Calu3 (cell line): Measurements from ENCODE around the gene NFATC1. TPM values are rescaled to one million over a fixed set of nuclear protein-coding genes. Genes with fewer than 3 reads are reported as not detected.

Experiments used
- BruUV-seq: library from RNA; stranded (reverse); fragments of 400-500 nt; replicated peaks from 2 replicates; lab custom pipeline; 2021; lab: Mats Ljungman, UMichigan
- CTCF ChIA-PET: fragments of 300-600 bp; sonication (Branson Sonifier 250); formaldehyde crosslinking; loops from one replicate; lab custom pipeline; 2022; ENCODE audit warnings: antibody characterized with exemption; lab: Charles Lee
- DNase-seq: peaks from one replicate; pipeline ENCODE4 v3.0.0; 2022
- H3K27ac Mint-ChIP-seq: one replicate; pipeline ENCODE4 v1.8.0; 2022; ENCODE audit warnings: mixed read lengths; ENCODE audit not compliant: unreplicated experiment
- H3K27me3 Mint-ChIP-seq: one replicate; pipeline ENCODE4 v1.8.0; 2022; ENCODE audit warnings: mixed read lengths; ENCODE audit not compliant: unreplicated experiment
- H3K36me3 Mint-ChIP-seq: one replicate; pipeline ENCODE4 v1.8.0; 2022; ENCODE audit warnings: mild to moderate bottlenecking, moderate library complexity, mixed read lengths; ENCODE audit not compliant: insufficient read depth, unreplicated experiment
- H3K4me1 Mint-ChIP-seq: one replicate; pipeline ENCODE4 v1.8.0; 2022; ENCODE audit warnings: mild to moderate bottlenecking, low read depth, mixed read lengths; ENCODE audit not compliant: unreplicated experiment
- H3K4me3 Mint-ChIP-seq: one replicate; pipeline ENCODE4 v1.8.0; 2022; ENCODE audit warnings: mild to moderate bottlenecking, low read depth, moderate library complexity, mixed read lengths; ENCODE audit not compliant: unreplicated experiment
- H3K9me3 Mint-ChIP-seq: one replicate; pipeline ENCODE4 v1.8.0; 2022; ENCODE audit warnings: low read depth, mixed read lengths; ENCODE audit not compliant: unreplicated experiment
- intact Hi-C: fragments of 100-400 bp; cut with micrococcal nuclease; formaldehyde crosslinking; loops from one replicate; pipeline ENCODE4 v1.10.0; 2022; ENCODE audit not compliant: unreplicated experiment
- total RNA-seq: library from RNA; stranded (reverse); gene quantifications from 2 replicates; pipeline ENCODE4 v1.2.3, GENCODE V29; 2022
- TF ChIP-seq, protein P1 (sequence below): fragments of 200-600 bp; IDR thresholded peaks from one replicate; pipeline ENCODE4 v1.8.0; 2022; ENCODE audit warnings: antibody characterized with exemption; ENCODE audit not compliant: unreplicated experiment

The NFATC1 gene
- total RNA-seq, 1 experiment from 2014 or later = 5.9 TPM

DNA sequence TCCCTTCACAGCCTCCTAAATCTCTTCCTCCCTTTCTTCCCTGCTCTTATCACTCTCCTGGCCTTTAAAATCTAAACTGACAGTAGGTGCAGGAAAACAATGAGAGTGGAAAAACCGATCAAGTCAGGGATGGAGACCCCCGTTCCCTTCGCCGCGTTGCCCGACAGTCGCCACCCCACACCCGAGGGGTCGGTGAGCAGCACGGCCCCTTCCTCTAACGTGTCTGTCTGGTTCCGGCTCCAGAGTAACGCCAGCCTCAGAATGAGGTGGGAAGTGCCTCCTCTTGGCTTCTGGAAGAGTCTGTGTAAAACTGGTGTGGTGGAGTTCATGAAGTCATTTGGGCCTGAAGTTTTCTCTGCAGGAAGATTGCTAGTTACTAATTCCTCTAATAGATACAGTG, 138.6 kb downstream of the NFATC1 start:
- Mint-ChIP-seq H3K4me1 (no peaks in the 10 kb centered on the region), H3K4me3 (no peak overlapping the region), H3K27me3 (no peaks in the 10 kb centered on the region), H3K27ac (no peak overlapping the region), H3K9me3 (peaks cover 8% of the 10 kb centered on the region), H3K36me3 (no peaks in the 10 kb centered on the region)
- intact Hi-C loops = no loop called here
- TF ChIP-seq, protein P1, sequence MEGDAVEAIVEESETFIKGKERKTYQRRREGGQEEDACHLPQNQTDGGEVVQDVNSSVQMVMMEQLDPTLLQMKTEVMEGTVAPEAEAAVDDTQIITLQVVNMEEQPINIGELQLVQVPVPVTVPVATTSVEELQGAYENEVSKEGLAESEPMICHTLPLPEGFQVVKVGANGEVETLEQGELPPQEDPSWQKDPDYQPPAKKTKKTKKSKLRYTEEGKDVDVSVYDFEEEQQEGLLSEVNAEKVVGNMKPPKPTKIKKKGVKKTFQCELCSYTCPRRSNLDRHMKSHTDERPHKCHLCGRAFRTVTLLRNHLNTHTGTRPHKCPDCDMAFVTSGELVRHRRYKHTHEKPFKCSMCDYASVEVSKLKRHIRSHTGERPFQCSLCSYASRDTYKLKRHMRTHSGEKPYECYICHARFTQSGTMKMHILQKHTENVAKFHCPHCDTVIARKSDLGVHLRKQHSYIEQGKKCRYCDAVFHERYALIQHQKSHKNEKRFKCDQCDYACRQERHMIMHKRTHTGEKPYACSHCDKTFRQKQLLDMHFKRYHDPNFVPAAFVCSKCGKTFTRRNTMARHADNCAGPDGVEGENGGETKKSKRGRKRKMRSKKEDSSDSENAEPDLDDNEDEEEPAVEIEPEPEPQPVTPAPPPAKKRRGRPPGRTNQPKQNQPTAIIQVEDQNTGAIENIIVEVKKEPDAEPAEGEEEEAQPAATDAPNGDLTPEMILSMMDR = no peak
- BruUV-seq = no TSS peak
- DNase-seq = no peak
- CTCF ChIA-PET = no interaction called here

DNA sequence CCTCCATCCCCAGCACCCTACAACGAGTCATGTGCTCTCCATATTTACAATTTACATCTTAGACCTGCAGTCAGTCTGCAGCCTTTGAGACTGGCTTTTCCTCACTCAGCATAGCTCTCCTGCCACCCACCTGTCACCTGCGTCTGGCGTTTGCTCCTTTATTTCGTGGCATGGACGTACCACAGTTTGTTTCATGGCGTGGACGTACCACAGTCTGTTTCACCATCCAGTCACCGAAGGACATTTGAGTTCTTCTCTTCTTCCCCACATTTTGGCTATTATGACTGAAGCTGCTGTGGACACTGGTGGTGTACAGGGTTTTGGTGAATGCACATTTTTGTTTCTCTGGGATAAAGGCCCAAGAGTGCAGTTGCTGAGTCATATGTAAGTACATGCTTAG, 142.0 kb downstream of the NFATC1 start:
- CTCF ChIA-PET = no interaction called here
- intact Hi-C loops = no loop called here
- BruUV-seq = no TSS peak
- H3K36me3 Mint-ChIP-seq = no peaks in the 10 kb centered on the region
- no peak overlapping the region for H3K27ac Mint-ChIP-seq
- TF ChIP-seq, protein P1 = no peak
- H3K4me3 Mint-ChIP-seq = no peak overlapping the region
- no peak for DNase-seq
- no peaks in the 10 kb centered on the region for H3K4me1 Mint-ChIP-seq
- H3K27me3 Mint-ChIP-seq = no peaks in the 10 kb centered on the region
- peaks cover 21% of the 10 kb centered on the region for H3K9me3 Mint-ChIP-seq

DNA sequence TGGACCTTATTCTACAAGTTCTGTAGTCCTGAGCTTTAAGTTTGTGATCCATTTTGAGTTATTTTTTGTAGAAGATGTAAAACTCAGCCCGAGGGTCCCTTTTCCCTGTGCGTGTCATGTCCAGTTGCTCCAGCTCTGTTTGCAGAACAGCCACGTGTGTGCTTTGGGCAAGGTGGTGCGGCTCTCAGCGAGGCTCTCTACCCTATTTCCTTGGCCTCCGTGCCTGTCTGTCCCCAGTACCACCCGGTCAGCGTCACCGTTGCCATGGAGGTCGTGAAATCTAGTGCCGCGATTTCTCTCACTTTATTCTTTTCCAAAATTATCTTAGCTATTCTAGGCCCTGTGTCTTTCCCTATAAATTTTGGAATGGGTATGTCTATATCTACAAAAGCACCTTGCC, 142.9 kb downstream of the NFATC1 start:
- Mint-ChIP-seq H3K27me3 (no peaks in the 10 kb centered on the region), H3K4me1 (no peaks in the 10 kb centered on the region), H3K27ac (no peak overlapping the region), H3K36me3 (no peaks in the 10 kb centered on the region), H3K4me3 (no peak overlapping the region), H3K9me3 (peaks cover 21% of the 10 kb centered on the region)
- TF ChIP-seq, protein P1 = no peak
- DNase-seq = no peak
- intact Hi-C loops = no loop called here
- CTCF ChIA-PET = no interaction called here
- no TSS peak for BruUV-seq

DNA sequence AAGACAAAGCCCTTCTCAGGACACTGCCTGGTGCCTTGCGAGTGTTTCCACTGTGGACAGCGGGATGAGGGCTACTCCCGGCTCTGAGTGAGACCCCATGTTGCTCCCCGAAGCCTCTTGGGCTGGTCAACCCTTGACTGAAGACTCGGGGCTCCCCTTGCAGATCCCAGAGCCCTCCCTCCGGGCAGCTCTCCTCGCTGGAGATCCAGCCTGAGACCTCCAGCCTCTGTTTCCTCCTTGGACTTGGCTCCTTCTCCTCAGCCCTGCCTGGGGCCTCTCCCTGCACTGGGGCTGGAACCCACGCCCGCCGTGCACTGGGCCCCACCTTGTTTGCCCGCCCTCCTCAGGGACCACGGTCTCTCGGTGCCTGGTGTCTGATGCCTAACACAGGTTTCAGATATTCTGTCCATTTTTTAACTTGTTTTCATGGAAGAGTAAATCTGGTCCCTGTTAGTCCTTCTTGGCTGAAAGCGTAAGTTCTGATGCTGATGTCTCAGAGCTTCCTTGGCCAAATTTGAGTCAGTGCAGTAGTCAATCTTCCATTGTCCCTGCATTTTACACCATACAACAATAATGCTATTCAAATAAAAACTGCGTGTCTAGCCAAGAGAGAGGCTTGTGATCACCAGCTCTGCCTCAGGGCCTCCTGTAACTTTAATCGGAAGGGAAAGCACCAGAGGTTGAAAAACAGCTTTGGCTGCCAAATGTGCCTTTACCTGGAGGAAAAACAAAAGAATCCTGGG, 144.6 kb downstream of the NFATC1 start:
- H3K27ac Mint-ChIP-seq = no peak overlapping the region
- peaks cover 7% of the 10 kb centered on the region for H3K27me3 Mint-ChIP-seq
- intact Hi-C loops = no loop called here
- peaks cover 21% of the 10 kb centered on the region for H3K9me3 Mint-ChIP-seq
- TF ChIP-seq, protein P1 = no peak
- no peaks in the 10 kb centered on the region for H3K4me1 Mint-ChIP-seq
- H3K36me3 Mint-ChIP-seq = no peaks in the 10 kb centered on the region
- H3K4me3 Mint-ChIP-seq = no peak overlapping the region
- CTCF ChIA-PET = no interaction called here
- DNase-seq = no peak
- BruUV-seq = no TSS peak
